Activated CD4-positive, alpha-beta T cell treated with anti-CD3 and anti-CD28 coated beads, Interleukin-2, Interleukin-4, amounts not matched to agents 100 ng/mL and 50 ng/mL, durations not matched to agents 16 hours and 8 hours (primary cell): ENCODE data around the gene GABPA.
"Not testable (repeated sequence)": the region's sequence is repeated elsewhere in the genome, so short reads cannot be mapped to it uniquely, and the experiment has no call there.

ENCODE experiments used
- DNase-seq: peaks from one replicate; pipeline ENCODE4 v3.0.0-alpha.2; 2020; ENCODE audit warnings: low spot score

The GABPA gene

GRCh38 chr21:25737421-25737820 lies 2.6 kb downstream of the GABPA start:
- no peak for DNase-seq

DNA sequence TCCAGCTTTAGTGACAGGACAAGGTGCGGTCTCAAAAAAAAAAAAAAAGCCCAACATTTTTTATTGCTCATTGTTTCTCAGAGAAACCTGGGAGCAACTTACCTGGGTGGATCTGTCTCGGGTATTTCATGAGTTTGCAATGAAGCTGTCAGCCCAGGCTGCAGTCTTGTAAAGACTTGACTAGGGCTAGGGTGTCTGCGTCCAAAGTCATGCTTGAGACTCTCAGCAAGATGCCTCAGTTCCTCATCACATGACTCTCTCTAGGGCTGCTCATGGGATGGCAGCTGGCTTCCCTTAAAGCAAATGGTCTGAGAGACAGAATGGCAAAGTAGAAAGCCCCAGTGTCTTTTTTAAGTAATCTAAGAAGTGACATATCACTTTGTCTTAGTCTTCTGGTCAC lies 8.1 kb downstream of the GABPA start:
- DNase-seq: no peak

- no peak for DNase-seq
Observed at GRCh38 chr21:25744854-25745253, 10.1 kb downstream of the GABPA start.

DNA sequence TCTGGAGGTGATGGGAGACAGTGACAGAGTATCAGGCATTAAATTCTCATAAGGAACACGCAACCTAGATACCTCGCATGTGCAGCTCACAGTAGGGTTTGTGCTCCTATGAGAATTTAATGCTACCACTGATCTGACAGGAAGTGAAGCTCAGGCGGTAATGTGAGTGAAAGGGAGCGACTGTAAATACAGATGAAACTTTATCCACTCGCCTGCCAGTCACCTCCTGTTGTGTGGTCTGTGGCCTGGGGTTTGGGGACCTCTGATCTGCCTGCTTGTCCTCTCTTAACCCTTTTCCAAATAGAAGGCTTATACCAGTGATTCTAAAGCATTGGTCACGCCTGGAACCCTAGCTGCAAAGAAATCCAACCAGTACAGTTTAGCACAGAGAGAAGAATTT lies 15.3 kb downstream of the GABPA start:
- DNase-seq: no peak

DNA sequence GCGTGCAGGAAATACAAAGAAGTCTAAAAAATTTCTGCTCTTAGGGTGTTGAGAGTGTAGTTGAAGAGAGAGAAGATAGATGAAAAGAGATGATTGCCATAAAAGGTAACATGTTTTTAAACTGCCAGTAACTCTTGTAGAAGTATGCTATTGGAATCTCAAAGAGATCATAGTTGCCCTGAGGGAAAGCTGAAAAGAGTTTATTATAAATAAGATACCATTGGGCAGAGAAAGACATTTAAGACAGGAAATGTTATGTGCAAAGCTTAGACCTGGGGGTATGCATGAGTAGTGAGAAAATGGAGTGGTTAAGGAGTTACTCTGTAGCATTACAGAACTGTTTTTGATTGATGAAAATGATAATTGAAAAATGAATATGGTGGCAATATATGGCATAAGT lies 17.6 kb downstream of the GABPA start:
- no peak for DNase-seq

DNA sequence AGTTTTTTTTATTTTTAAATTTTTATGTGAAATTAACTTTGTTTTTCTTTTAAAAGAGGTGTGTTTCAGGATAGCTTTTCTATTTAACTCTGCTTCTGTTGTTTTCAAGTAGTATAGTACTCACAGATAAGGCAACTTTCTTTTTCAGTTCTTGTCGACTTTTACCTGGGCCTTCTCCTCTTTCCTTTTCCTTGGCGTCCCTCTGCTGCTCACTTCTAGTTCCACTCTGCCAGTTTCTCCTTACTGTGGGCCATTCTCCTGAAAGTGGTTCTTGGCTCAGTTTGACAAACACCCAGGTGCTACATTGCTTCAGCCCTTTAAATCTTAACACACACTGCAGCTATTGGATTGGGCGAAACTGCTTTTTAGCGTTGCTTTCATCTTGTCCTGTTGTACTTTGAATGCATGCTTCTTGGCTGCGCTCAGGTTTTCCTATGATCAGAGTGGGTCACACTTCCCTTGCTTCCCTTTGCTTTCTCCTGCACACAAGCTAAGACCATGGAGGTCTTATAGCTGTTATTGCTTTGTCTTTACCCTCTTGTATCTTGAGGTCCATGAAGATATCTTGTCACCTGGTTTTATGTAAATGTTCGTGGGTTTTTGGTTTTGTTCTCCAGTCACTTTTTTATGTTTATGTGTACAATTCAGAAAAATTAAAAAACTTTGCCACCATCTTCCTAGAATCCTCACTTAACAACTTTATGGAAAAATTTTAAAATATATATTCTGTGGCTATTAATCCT lies 21.6 kb downstream of the GABPA start:
- no peak for DNase-seq

- DNase-seq: no peak
Observed at GRCh38 chr21:25757531-25757930, 22.8 kb downstream of the GABPA start.

GRCh38 chr21:25759573-25759972 lies 24.8 kb downstream of the GABPA start:
- DNase-seq: peak; percentile 24

DNA sequence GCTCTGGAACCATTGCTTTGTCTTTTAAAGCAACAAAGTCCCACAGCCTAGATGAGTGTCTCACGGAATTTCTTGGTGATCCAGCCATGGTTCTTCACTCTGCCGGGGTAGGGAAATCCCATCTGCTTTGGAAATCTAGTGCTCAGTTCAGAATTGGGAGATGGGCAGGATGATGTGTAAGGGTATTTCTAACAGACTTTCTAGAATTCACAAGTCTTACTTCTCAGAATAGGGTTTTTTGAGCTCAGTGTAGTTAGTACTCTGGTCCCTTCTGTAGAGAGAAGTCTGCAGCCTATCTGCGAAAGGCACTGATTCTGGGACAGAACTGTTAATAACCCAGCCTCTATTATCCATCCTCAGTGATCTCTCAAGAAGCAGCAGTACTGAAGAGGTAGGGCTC lies 25.3 kb downstream of the GABPA start:
- DNase-seq: no peak

DNA sequence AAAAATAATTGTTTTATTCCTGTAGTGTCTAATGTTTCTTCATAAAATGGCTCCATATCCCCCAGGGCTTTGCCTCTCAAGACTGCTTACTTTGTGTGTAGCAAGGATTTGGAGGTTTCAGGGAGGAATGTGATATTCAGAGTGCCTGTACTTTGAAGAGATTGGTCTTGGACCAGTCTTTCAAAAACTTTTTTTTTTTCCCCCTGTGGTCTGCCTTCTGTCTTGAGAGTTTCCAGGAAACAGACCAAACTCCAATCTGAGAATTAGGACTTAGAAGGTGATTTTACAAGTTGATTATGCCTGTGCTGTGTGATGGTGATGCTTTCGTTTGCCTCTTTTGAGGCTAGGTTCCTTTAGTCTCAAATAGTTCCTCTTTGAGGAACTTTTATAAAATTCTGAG lies 25.9 kb downstream of the GABPA start:
- no peak for DNase-seq

DNA sequence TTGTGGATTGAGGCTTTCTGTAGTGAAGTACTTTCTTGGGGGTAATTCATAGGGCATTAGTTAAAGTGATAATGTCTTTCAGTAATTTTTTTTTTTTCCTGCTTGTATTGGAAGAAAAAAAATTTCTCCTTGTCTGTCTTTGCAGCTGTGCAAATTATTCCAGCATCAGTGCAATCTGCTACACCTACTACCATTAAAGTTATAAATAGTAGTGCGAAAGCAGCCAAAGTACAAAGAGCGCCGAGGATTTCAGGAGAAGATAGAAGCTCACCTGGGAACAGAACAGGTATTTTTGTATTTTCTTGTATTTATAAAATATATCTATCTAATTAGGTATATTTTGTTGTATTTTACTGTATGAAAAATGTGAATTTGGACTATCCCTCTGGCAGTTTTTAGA lies 29.3 kb downstream of the GABPA start:
- no peak for DNase-seq

GRCh38 chr21:25767921-25768320 lies 33.1 kb downstream of the GABPA start:
- no peak for DNase-seq

DNA sequence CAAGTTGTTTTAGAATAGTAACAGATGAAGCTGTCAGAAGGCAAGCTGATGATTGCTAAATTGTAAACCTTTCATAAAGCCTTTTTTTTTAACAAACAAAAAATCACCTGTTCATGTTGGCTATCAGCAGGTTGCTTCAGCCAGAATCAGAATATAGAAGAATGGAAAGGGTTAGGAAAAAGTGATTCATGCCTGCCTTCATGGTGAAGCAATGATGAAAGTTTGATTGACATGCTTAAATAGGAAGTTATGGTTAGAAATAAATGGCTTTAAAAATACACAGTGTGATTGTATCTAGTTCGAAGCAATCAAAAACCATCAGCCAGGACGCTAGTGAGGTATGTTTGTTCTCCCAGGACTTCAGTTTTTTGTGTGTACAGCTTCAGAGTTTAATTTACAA lies 37.9 kb downstream of the GABPA start:
- no peak for DNase-seq

DNA sequence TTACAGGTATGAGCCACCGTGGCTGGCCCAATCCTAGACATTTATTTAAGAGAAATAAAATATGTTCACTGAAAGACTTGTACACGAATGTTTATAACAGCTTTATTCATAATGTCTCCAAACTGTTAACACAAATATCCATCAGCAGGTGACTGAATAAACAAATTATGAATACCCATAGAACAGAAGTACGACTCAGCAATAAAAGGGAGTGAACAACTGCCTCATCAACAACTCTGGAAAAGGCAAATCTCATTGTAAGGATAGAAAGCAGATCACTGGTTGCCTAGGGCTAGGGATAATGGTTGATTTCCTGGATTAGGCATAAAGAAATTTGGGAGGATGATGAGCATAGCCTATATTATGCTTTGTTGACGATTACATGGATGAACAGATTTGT lies 41.7 kb downstream of the GABPA start:
- no peak for DNase-seq

DNA sequence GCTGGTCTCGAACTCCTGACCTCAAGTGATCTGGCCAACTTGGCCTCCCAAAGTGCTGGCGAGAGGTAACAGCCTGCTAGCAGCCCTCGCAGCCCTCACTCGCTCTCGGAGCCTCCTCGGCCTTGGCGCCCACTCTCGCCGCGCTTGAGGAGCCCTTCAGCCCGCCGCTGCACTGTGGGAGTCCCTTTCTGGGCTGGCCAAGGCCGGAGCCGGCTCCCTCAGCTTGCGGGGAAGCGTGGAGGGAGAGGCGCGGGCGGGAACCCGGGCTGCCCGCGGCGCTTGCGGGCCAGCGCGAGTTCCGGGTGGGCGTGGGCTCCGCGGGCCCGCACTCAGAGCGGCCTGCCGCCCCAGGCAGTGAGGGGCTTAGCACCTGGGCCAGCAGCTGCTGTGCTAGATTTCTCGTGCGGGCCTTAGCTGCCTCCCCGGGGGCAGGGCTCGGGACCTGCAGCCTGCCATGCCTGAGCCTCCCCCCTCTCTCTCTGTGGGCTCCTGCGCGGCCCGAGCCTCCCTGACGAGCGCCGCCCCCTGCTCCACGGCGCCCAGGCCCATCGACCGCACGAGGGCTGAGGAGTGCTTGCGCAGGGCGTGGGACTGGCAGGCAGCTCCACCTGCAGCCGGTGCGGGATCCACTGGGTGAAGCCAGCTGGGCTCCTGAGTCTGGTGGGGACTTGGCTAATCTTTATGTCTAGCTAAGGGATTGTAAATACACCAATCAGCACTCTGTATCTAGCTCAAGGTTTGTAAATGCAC lies 43.5 kb downstream of the GABPA start:
- not testable (repeated sequence) for DNase-seq

GRCh38 chr21:25788677-25789076 lies 53.9 kb downstream of the GABPA start:
- DNase-seq: no peak

GRCh38 chr21:25790122-25790877 lies 55.5 kb downstream of the GABPA start:
- peak; percentile 38 for DNase-seq

- DNase-seq: no peak
Observed at GRCh38 chr21:25790878-25791204, 56.1 kb downstream of the GABPA start.

GRCh38 chr21:25791319-25791718 lies 56.5 kb downstream of the GABPA start:
- no peak for DNase-seq

DNA sequence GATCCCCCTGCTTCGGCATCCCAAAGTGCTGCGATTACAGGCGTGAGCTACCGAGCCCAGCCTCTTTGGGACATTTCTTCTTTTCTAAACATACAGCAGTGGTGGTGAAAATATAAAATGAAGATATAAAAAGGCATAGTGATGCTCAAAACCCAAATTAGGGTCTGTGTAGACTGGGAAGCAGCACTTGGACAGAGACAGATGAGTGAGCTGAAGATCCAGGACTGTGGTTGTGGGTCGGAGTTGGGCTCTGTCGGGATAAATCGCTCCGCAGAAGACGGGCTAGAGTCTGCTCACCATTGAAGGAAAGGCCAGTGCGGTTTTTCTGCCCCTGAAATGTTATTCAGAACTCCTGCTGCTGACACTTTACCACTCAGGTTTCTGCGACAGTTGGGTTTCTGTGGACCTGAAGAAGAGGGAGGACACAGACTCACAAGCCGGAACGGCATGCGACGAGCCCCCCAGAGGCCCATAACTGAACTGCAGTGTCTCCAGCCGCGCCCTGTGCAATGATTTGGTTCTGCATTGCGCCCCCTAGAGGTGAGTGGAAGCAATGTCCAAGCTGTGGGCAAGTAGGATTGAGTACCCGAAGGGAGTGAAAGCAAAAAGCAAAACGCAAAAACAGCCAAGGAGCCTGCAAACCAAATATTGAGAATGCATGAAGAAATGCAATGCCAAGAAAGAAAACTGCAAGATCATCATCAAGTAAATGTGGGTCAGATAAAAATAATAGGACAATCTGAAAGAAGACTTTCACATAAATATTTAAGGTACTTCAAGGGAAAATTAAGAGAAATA lies 66.6 kb downstream of the GABPA start:
- DNase-seq: peak; percentile 94

DNA sequence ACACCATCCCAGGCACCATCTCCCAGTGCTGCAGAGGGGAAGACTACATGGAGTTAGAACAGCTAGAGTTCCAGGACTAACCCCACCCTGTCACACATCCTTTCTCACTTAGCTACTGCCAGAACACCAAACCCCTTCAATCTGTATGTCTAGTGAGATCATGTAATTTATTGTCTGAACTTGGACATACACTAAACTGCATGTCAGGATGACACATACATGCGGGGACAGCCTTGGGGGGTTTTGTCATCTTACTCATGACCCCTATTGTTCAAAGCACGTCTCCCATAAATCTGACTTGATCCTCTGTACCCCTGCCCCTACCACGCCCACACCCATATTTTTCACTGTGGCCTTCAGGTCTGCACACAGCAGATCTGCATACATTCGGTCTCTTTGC lies 71.3 kb downstream of the GABPA start:
- DNase-seq: no peak

DNA sequence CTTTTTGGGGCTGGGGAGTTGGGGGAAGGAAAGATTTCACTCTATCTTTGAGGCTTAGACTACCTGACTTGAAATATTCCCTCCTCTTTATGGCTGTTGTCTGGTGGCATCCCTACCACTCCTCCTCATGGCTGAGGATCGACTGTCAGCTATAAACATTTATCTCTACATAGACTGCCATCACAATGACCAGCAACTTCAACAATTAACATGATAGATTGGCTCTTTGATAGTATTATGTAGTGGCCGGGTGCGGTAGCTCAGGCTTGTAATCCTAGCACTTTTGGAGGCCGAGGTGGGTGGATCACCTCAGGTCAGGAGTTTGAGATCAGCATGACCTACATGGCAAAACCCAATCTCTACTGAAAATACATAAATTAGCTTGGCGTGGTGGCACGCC lies 72.4 kb downstream of the GABPA start:
- no peak for DNase-seq
